GM12891 (cell line): ENCODE data around the gene SLC6A9.

ENCODE experiments used
- POLR2A ChIP-seq: IDR thresholded peaks from 2 replicates; pipeline ENCODE4 v1.6.1; 2011; ENCODE audit warnings: low read depth, low read length, control low read depth
- POLR2AphosphoS5 ChIP-seq: IDR thresholded peaks from 2 replicates; pipeline ENCODE4 v1.6.1; 2011; ENCODE audit warnings: low read depth, low read length, control low read depth

DNA sequence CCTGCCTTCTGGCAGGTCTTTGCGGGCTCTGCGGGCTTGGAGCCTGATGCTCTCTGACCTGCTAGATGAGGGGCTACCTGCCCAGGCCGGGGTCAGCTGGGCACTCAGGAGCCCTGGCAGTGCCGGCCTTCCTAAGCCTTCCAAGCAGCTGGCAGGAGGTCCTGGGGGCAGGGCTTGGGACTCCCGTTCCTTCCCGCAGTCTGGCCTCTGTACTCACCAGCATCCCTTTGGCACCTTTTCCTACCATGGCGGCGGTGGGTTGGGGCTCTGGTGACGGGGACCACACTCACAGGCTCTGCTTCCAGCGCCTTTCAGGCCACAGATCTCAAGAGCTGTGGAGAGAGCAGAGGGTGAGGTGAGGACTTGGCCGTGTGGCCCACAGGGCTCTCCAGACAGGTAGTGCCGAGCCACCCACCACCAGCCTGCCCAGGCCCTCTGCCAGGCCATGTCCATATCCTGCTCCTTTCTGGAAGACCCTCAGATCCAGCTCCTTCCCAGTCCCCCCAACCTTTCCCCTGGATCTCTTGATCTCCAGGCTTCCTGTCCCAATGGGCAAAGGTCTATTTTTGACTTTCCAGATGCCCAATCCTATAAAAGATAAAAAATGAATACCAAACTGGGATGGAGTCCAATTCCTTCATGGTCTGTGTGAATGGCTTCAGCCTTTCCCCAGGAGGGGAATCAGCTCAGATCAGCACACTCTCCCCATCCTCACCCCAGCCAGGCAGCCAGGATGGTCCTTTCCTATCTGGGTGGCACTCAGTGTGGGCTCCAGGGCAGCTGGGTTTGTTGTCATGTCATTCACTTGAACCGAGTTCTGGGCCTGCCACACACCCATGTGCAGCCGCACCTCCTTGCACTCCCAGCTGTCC, 7.0 kb downstream of the SLC6A9 start:
- TF ChIP-seq POLR2A = no peak
- TF ChIP-seq POLR2AphosphoS5 = no peak
